HepG2 (cell line): ENCODE results near the gene SOAT2. TPM values are rescaled to one million over a fixed set of nuclear protein-coding genes. Genes with fewer than 3 reads are reported as not detected.

Source experiments
- ATAC-seq: fragments of 200-7000 bp; cut with Tn5 transposase; 3 replicates; pipeline ENCODE4 v1.9.1; 2020; ENCODE audit warnings: mild to moderate bottlenecking, moderate library complexity
- BruUV-seq: library from RNA; stranded (reverse); fragments of 400-500 nt; replicated peaks from 2 replicates; lab custom pipeline; 2021; lab: Mats Ljungman, UMichigan
- CTCF ChIA-PET: fragments of 300-600 bp; formaldehyde crosslinking; extraction: SDS; loops from one replicate; lab custom pipeline; 2021; ENCODE audit warnings: low total read pairs, inconsistent platforms, low intra/inter-chr PET ratio; lab: Yijun Ruan, JAX
- POLR2A ChIA-PET: fragments of 350-600 bp; sonication (Branson Sonifier 250); formaldehyde crosslinking; loops from one replicate; lab custom pipeline; 2020; ENCODE audit warnings: antibody characterized with exemption, inconsistent platforms; lab: Yijun Ruan, JAX
- DNase-seq: peaks from one replicate; pipeline ENCODE4 v3.0.0-alpha.2; 2015; ENCODE audit warnings: low spot score
- FAIRE-seq: peaks from 3 replicates; lab custom pipeline; 2011; peaks lifted over from hg19 to GRCh38; lab: Jason Lieb, UNC
- H2AFZ ChIP-seq: one replicate; pipeline ENCODE4 v1.6.1; 2011; ENCODE audit warnings: low read length, inconsistent platforms
- H3K27ac ChIP-seq: fragments of 300-600 bp; 3 replicates; pipeline ENCODE4 v1.8.0; 2011; ENCODE audit warnings: mixed run types, mild to moderate bottlenecking, mixed read lengths, low read length, inconsistent platforms; ENCODE audit not compliant: insufficient read depth; ENCODE audit errors: extremely low read length
- H3K27me3 ChIP-seq, 2 experiments: fragments of 200-600 bp in 1 of 2; 2 replicates in 1 of 2; 3 replicates in 1 of 2; pipeline versions ENCODE4 v1.6.0 to v1.8.0; 2011; ENCODE audit warnings: low read length in 2 of 2, mild to moderate bottlenecking in 2 of 2, moderate library complexity in 2 of 2, inconsistent platforms in 1 of 2; ENCODE audit not compliant: insufficient read depth in 2 of 2, control insufficient read depth in 1 of 2
- H3K36me3 ChIP-seq, 2 experiments: fragments of 200-600 bp in 1 of 2; replicated peaks in 1 of 2; 2 replicates in 1 of 2; 3 replicates in 1 of 2; pipeline versions ENCODE4 v1.5.1 to v1.8.0; 2011; ENCODE audit warnings: low read length in 2 of 2, inconsistent platforms in 1 of 2; ENCODE audit not compliant: insufficient read depth in 2 of 2, control insufficient read depth in 1 of 2
- H3K4me1 ChIP-seq: 2 replicates; pipeline ENCODE4 v1.5.1; 2012; ENCODE audit warnings: low read length, inconsistent platforms; ENCODE audit not compliant: insufficient read depth
- H3K4me2 ChIP-seq: 2 replicates; pipeline ENCODE4 v1.6.0; 2011; ENCODE audit warnings: low read depth, low read length, inconsistent platforms
- H3K4me3 ChIP-seq, 3 experiments: fragments of 200-600 bp in 1 of 3; sonication (generic), shearing (Covaris generic) in 1 of 3; replicated peaks in 1 of 3; 2 replicates each; pipeline ENCODE4 v1.5.1; 2011 to 2016; ENCODE audit warnings: low read length in 3 of 3, inconsistent platforms in 2 of 3, low read depth in 2 of 3, mild to moderate bottlenecking in 2 of 3, control low read depth in 1 of 3, mixed read lengths in 1 of 3; ENCODE audit not compliant: insufficient read depth in 1 of 3
- H3K79me2 ChIP-seq: one replicate; pipeline ENCODE4 v1.6.1; 2011; ENCODE audit warnings: low read length, inconsistent platforms; ENCODE audit not compliant: insufficient read depth
- H3K9ac ChIP-seq: 2 replicates; pipeline ENCODE4 v1.6.0; 2011; ENCODE audit warnings: mild to moderate bottlenecking, low read depth, low read length, inconsistent platforms; ENCODE audit not compliant: insufficient read depth
- H3K9me3 ChIP-seq: 2 replicates; pipeline ENCODE4 v1.5.1; 2012; ENCODE audit warnings: mild to moderate bottlenecking, low read length
- H4K20me1 ChIP-seq: 2 replicates; pipeline ENCODE4 v1.6.0; 2011; ENCODE audit warnings: inconsistent platforms, mild to moderate bottlenecking, low read length, moderate library complexity; ENCODE audit not compliant: insufficient read depth
- ATF2 ChIP-seq: sonication (generic); formaldehyde crosslinking; IDR thresholded peaks from 2 replicates; pipeline ENCODE4 v1.4.0; 2020; ENCODE audit warnings: missing genetic modification reagents
- CCDC6 ChIP-seq: sonication (generic); formaldehyde crosslinking; IDR thresholded peaks from 2 replicates; pipeline ENCODE4 v1.8.1; 2022; ENCODE audit warnings: mild to moderate bottlenecking, missing genetic modification reagents, moderate library complexity
- ELK4 ChIP-seq: sonication (generic); formaldehyde crosslinking; IDR thresholded peaks from 2 replicates; pipeline ENCODE4 v1.9.0; 2021; ENCODE audit warnings: missing genetic modification reagents, borderline replicate concordance
- HOXA3 ChIP-seq: sonication (generic); formaldehyde crosslinking; IDR thresholded peaks from 2 replicates; pipeline ENCODE4 v1.5.0; 2020; ENCODE audit warnings: missing genetic modification reagents
- KLF16 ChIP-seq, 2 experiments: sonication (generic) in 1 of 2; formaldehyde crosslinking in 1 of 2; IDR thresholded peaks; 2 replicates each; pipeline versions ENCODE4 v1.6.1 to v1.8.0; 2016 to 2023; ENCODE audit warnings: missing genetic modification reagents in 2 of 2, missing compliant biosample characterization in 1 of 2
- RBM22 ChIP-seq: fragments of 200-400 bp; formaldehyde crosslinking; optimal IDR thresholded peaks from 2 replicates; pipeline ENCODE3; 2017; ENCODE audit warnings: mild to moderate bottlenecking, low read length, moderate library complexity
- ZC3H13 ChIP-seq: sonication (generic); formaldehyde crosslinking; IDR thresholded peaks from 2 replicates; pipeline ENCODE4 v1.8.1; 2023; ENCODE audit warnings: mild to moderate bottlenecking, missing genetic modification reagents, moderate library complexity
- ZNF18 ChIP-seq: sonication (generic); formaldehyde crosslinking; IDR thresholded peaks from 2 replicates; pipeline ENCODE4 v1.8.0; 2022; ENCODE audit warnings: mild to moderate bottlenecking, missing genetic modification reagents; ENCODE audit not compliant: insufficient replicate concordance
- ZNF318 ChIP-seq: sonication (generic); formaldehyde crosslinking; IDR thresholded peaks from 2 replicates; pipeline ENCODE4 v1.4.0; 2020; ENCODE audit warnings: mild to moderate bottlenecking, missing genetic modification reagents
- ZNF451 ChIP-seq: sonication (generic); formaldehyde crosslinking; IDR thresholded peaks from 2 replicates; pipeline ENCODE4 v1.5.0; 2020; ENCODE audit warnings: mild to moderate bottlenecking, missing genetic modification reagents
- ZNF614 ChIP-seq: IDR thresholded peaks from 2 replicates; pipeline ENCODE4 v1.6.1; 2018; ENCODE audit warnings: missing biosample characterization, missing genetic modification reagents, inconsistent platforms, borderline replicate concordance
- WGBS: methylation state at CpG from one replicate; pipeline ENCODE4 v1.1.6; 2017; ENCODE audit warnings: low lambda C conversion rate; 5-methylcytosine and 5-hydroxymethylcytosine counted together
- in situ Hi-C: cut with HindIII; loops from 2 replicates; pipeline ENCODE4 v1.10.0; 2017; ENCODE audit warnings: low pct_unique_long_range_greater_than_20kb; ENCODE audit not compliant: extremely low pct_ligation_motif_present
- intact Hi-C: fragments of 100-400 bp; cut with micrococcal nuclease; formaldehyde crosslinking; loops from one replicate; pipeline ENCODE4 v1.10.0; 2022; ENCODE audit not compliant: unreplicated experiment
- polyA plus RNA-seq, 8 experiments: library from polyadenylated mRNA; depleted of rRNA in 3 of 8; stranded (reverse) in 7 of 8; unstranded in 1 of 8; fragments of >200 nt; fragmentation: Illumina TruSeq in 4 of 8; extraction: Trizol in 4 of 8; gene quantifications; 2 replicates each; pipeline versions ENCODE4 v1.2.1 to v1.2.3, GENCODE V29; 2011 to 2016; ENCODE audit warnings: low read depth in 4 of 8, missing spikeins in 1 of 8, mixed read lengths in 1 of 8; ENCODE audit not compliant: insufficient read depth in 1 of 8
- total RNA-seq, 5 experiments: library from RNA; depleted of rRNA; stranded (reverse); fragments of >200 nt; fragmentation: Illumina TruSeq; extraction: Trizol; gene quantifications; 2 replicates each; pipeline ENCODE4 v1.2.3, GENCODE V29; 2016; ENCODE audit warnings: low read depth in 1 of 5

SOAT2 gene
- total and polyA plus RNA-seq, 2 of the 13 experiments (the other 11 are each of a cell fraction or from before 2014, with no cell fraction given) = 14.9 to 108 TPM

- no peaks in the 10 kb centered on the region for H3K79me2 ChIP-seq
- intact Hi-C loops = no loop called here
- ChIA-PET CTCF (no interaction called here), POLR2A (no interaction called here)
- H3K27ac ChIP-seq = no peak overlapping the region
- H3K27me3 ChIP-seq = no peaks in the 10 kb centered on the region
- H3K4me2 ChIP-seq = no peak overlapping the region
- H3K9me3 ChIP-seq = no peaks in the 10 kb centered on the region
- H2AFZ ChIP-seq = no peak overlapping the region
- FAIRE-seq = no peak
- ATAC-seq = no peak
- no peak overlapping the region for H3K4me3 ChIP-seq
- WGBS = 91% methylated on average over 7 of the region's 7 CpGs
- no peak overlapping the region for H3K9ac ChIP-seq
- BruUV-seq = no TSS peak
- H4K20me1 ChIP-seq = no peaks in the 10 kb centered on the region
- peaks cover 0 to 7% of the 10 kb centered on the region in 2 experiments; a peak in 2 of 5 replicates for H3K36me3 ChIP-seq
- no peak for DNase-seq
- H3K4me1 ChIP-seq = peaks cover 52% of the 10 kb centered on the region
- in situ Hi-C loops = no loop called here
- TF ChIP-seq HOXA3 (CRISPR knock-in tag) = no peak
- no peak for TF ChIP-seq ATF2
- no peak for TF ChIP-seq ELK4 (CRISPR knock-in tag)
- no peak for TF ChIP-seq KLF16 (CRISPR knock-in tag; IDR thresholded peaks at IDR 0.05)
- TF ChIP-seq ZC3H13 (CRISPR knock-in tag) = no peak
- TF ChIP-seq CCDC6 (CRISPR knock-in tag) = no peak
- TF ChIP-seq RBM22 = no peak
- TF ChIP-seq ZNF318 (CRISPR knock-in tag) = no peak
- TF ChIP-seq ZNF18 (CRISPR knock-in tag) = no peak
- no peak for TF ChIP-seq ZNF451 (CRISPR knock-in tag)
- TF ChIP-seq ZNF614 (CRISPR knock-in tag) = no peak
Observed at GRCh38 chr12:53107122-53107521, 3.8 kb downstream of the SOAT2 start.
